ENCODE measurements around the gene TCEA2.

TCEA2 gene

GRCh38 chr20:64049060-64049877 lies 13.7 kb upstream of the TCEA2 start, which contains the start of gene SOX18:
Gene SOX18 (minus strand): TSS chr20:64049639. CDS start chr20:64049516, 123 bp downstream.
- TF ChIP-seq ZNF274 (IDR thresholded peaks at IDR 0.05; ENCODE audit: low read depth, low read length) = no peak
- no peak within 1 kb of the TSS for H3K4me3 ChIP-seq (ENCODE audit: low read length)

- TF ChIP-seq ZNF274 (IDR thresholded peaks at IDR 0.05; ENCODE audit: low read depth, low read length) = no peak
- H3K4me3 ChIP-seq (ENCODE audit: low read length) = no peak overlapping the region
Observed at GRCh38 chr20:64049878-64050260, 13.1 kb upstream of the TCEA2 start.

DNA sequence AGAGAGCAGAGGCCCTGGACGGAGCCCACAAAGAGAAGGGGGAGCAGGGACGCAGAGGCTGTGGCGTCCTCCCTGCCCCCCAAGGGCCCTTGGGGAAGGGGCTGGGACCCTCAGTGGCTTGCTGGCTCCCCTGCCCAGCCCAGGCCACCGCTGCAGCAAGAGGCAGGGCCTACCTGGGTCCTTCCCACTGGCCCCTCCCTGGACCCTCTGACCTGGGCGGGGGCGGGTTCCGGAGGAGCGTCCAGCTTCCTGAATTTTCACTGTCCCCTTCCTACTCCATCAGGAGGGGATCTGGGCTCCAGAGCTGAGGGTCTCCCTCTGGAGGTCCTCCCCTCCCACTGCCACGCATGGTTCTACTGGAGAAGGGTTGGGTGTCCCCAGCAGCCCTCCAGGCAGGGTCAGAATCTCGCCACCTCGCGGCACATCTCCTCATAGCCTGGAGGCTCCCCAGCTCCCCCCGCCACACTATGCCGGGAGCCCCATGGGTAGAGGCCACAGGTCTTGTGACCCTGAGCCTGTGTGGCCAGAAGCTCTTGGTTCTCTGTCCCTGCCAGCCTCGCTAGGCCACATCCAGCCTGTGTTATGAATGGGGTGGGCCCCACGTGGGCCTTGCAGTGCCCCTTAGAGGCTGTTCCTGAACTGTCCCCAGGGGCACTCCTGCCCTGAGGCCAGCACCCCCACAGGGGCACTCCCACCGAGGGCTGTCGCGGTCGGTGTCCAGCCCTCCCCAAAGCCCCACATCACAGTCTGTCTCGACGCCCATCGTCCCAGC lies 12.6 kb upstream of the TCEA2 start:
- H3K4me3 ChIP-seq (ENCODE audit: low read length) = no peak overlapping the region
- TF ChIP-seq ZNF274 (IDR thresholded peaks at IDR 0.05; ENCODE audit: low read depth, low read length) = no peak

- H3K4me3 ChIP-seq (ENCODE audit: low read length) = no peak overlapping the region
- TF ChIP-seq ZNF274 (IDR thresholded peaks at IDR 0.05; ENCODE audit: low read depth, low read length) = no peak
Observed at GRCh38 chr20:64051033-64051452, 12.0 kb upstream of the TCEA2 start.

GRCh38 chr20:64051561-64052325 lies 11.3 kb upstream of the TCEA2 start:
- no peak for TF ChIP-seq ZNF274 (IDR thresholded peaks at IDR 0.05; ENCODE audit: low read depth, low read length)
- no peak overlapping the region for H3K4me3 ChIP-seq (ENCODE audit: low read length)

DNA sequence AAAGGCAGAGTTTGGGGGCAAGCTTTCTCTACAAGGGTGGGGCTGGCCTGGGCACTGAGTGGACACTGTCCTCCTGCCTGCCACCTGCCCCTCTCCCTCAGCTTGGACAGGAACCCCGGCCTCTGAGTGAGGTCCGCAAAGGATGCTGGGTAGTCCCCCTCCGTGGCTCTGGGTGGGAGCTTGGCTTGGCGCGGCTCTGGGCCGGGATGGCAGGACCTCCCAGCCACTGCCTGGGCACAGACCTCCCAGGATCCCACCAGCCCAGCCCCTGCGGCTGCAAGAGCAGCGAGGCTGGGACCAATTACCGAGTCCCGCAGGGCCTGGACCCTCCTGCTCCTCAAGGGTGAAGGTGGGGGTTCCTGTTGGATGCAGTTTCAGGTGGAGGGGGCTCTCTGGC lies 10.7 kb upstream of the TCEA2 start:
- no peak for TF ChIP-seq ZNF274 (IDR thresholded peaks at IDR 0.05; ENCODE audit: low read depth, low read length)

GRCh38 chr20:64052987-64053840 lies 9.8 kb upstream of the TCEA2 start:
- TF ChIP-seq ZNF274 (IDR thresholded peaks at IDR 0.05; ENCODE audit: low read depth, low read length) = no peak
- no peak overlapping the region for H3K4me3 ChIP-seq (ENCODE audit: low read length)

More for the DNA sequence above, 10.7 kb upstream of the TCEA2 start:
- H3K4me3 ChIP-seq (ENCODE audit: low read length) = no peak overlapping the region

DNA sequence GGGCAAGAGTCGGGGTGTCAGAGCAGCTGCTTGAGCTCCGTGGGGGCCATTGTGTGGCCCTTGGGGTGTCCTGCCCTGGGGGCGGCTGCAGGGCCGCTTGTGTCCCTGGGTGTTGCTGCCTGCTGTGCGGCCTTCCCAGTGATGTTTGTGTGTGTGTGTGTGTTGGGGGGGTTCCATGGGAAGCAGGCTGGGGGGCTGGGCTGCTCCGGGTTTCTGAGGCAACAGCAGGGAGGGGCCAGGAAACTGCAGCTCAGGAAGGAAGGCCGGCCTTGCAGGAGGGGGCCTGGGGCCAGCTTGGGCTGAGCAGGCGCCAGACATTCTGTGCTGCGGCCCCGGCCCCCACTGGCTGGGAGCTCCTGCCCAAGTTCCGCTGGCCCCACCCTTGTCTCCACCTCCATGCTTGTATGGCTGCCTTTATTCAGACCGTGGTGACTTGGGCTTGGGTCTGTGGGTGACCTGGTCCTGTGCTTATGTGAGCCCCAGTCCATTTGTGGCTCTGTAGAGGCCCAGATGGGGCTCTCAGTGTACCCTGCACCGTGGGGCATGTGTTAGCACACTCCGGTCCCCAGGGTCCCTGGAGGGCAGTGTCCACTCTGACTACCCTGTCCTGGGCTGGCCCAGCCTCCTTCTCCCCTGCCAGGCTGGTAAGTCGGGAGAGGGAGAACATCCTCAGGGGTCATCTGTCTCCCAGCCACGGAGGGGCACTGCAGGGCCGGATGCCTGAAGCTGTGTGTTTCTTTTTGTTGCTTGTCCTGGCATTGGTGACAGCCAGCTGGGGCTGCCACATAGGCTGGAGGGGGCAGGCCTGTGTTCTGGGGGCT lies 8.9 kb upstream of the TCEA2 start:
- TF ChIP-seq ZNF274 (IDR thresholded peaks at IDR 0.05; ENCODE audit: low read depth, low read length) = no peak
- H3K4me3 ChIP-seq (ENCODE audit: low read length) = no peak overlapping the region

DNA sequence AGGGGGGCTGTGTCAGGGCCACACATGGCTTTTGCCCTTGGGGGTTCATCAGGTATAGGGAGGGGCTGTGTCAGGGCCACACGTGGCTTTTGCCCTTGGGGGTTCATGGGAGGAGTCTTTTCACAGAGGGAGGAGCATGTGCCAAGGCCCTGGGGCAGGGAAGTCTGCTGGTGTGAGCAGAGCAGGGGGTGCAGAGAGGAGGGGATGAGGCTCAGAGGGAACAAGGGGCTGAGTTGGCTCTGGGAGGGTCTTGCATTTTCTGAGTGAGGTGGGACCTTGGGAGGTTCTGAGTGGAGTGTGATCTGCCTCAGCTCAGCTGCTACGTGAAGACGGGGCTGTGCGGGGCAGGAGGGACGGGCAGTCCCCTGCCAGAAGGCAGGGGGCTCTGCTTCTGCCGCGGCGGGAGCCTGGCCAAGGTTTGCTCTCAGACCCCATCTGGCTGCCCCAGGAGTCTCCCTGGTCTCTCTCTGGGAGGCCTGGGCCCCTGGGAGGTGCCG lies 7.6 kb upstream of the TCEA2 start:
- no peak overlapping the region for H3K4me3 ChIP-seq (ENCODE audit: low read length)
- no peak for TF ChIP-seq ZNF274 (IDR thresholded peaks at IDR 0.05; ENCODE audit: low read depth, low read length)

DNA sequence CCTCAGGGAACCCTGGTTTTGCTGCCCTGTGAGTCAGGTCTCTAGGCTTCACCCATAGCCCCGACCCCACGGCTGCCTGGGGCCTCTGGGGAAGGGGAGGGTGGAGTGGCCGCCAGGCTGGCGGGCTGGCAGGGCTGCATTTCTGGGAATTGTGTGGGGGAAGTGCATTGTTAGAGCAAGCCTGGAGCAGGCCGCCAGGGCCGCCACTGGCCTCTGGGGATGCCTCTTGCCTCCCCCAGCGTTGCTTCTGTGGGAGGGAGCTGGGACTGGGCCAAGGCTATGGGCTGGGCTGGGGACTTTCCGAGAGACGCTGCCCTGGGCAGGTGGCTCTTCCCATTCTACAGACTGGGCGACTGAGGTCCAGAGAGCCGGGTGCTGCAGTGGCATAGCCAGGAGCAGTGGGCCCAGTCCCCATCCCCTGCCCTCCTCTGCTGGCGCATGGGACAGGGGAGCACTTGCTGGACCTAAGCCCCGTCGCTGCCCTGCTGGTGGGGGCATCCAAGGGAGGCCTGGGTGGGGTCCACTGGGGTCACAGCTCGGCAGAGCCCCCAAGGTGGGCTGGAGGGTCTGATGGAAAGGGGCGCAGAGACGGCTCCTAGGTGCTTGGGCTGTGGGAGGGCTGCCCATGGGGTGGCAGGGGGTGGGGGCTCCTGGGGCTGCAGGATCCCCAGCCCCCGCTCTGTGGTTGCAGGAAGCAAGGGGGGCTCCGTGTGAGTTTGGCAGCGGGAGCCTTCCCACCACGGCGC lies 6.9 kb upstream of the TCEA2 start:
- no peak overlapping the region for H3K4me3 ChIP-seq (ENCODE audit: low read length)
- no peak for TF ChIP-seq ZNF274 (IDR thresholded peaks at IDR 0.05; ENCODE audit: low read depth, low read length)

- no peak overlapping the region for H3K4me3 ChIP-seq (ENCODE audit: low read length)
- no peak for TF ChIP-seq ZNF274 (IDR thresholded peaks at IDR 0.05; ENCODE audit: low read depth, low read length)
Observed at GRCh38 chr20:64056639-64056888, 6.4 kb upstream of the TCEA2 start.

All from GM08714 (cell line).